Measurements from ENCODE around the gene CCDC142.
"Not testable (repeated sequence)": the region's sequence is repeated elsewhere in the genome, so short reads cannot be mapped to it uniquely, and the experiment has no call there.

Gene CCDC142

GRCh38 chr2:74471332-74472065 lies 11.3 kb downstream of the CCDC142 start:
- no peak for DNase-seq (ENCODE audit: low spot score)

GRCh38 chr2:74470742-74471141 lies 12.1 kb downstream of the CCDC142 start:
- DNase-seq (ENCODE audit: low spot score) = not testable (repeated sequence)

GRCh38 chr2:74464406-74464805 lies 18.4 kb downstream of the CCDC142 start:
- DNase-seq (ENCODE audit: low spot score) = no peak

- no peak for DNase-seq (ENCODE audit: low spot score)
Measured at GRCh38 chr2:74462786-74463105, 20.1 kb downstream of the CCDC142 start.

- no peak for DNase-seq (ENCODE audit: low spot score)
Measured at GRCh38 chr2:74462054-74462785, 20.6 kb downstream of the CCDC142 start.

- no peak for DNase-seq (ENCODE audit: low spot score)
Measured at GRCh38 chr2:74461187-74462053, 21.4 kb downstream of the CCDC142 start.

GRCh38 chr2:74460187-74460586 lies 22.6 kb downstream of the CCDC142 start:
- not testable (repeated sequence) for DNase-seq (ENCODE audit: low spot score)

GRCh38 chr2:74459503-74460118 lies 23.2 kb downstream of the CCDC142 start:
- not testable (repeated sequence) for DNase-seq (ENCODE audit: low spot score)

- DNase-seq (ENCODE audit: low spot score) = no peak
Measured at GRCh38 chr2:74458938-74459363, 23.8 kb downstream of the CCDC142 start.

GRCh38 chr2:74458132-74458937 lies 24.5 kb downstream of the CCDC142 start, which contains the start of gene WBP1:
Gene WBP1, plus strand, starts transcription at chr2:74458438. Its CDS starts 165 bp downstream, at chr2:74458603.
- DNase-seq (ENCODE audit: low spot score) = peak; percentile 100

GRCh38 chr2:74457549-74458131 lies 25.2 kb downstream of the CCDC142 start:
- DNase-seq (ENCODE audit: low spot score) = no peak

GRCh38 chr2:74457129-74457548 lies 25.7 kb downstream of the CCDC142 start:
- no peak for DNase-seq (ENCODE audit: low spot score)

- peak; percentile 97 for DNase-seq (ENCODE audit: low spot score)
Measured at GRCh38 chr2:74454654-74455511, 27.9 kb downstream of the CCDC142 start, which contains the start of gene INO80B. Gene INO80B, plus strand, starts transcription at chr2:74455087. Its CDS starts 30 bp downstream, at chr2:74455117.

GRCh38 chr2:74450570-74451190 lies 32.1 kb downstream of the CCDC142 start:
- no peak for DNase-seq (ENCODE audit: low spot score)

- DNase-seq (ENCODE audit: low spot score) = no peak
Measured at GRCh38 chr2:74448771-74449170, 34.0 kb downstream of the CCDC142 start.

- DNase-seq (ENCODE audit: low spot score) = no peak
Measured at GRCh38 chr2:74447230-74447999, 35.4 kb downstream of the CCDC142 start.

GRCh38 chr2:74444498-74445318 lies 38.1 kb downstream of the CCDC142 start:
- DNase-seq (ENCODE audit: low spot score) = no peak

Data from globus pallidus (tissue), 1 donor.